OCI-LY7 (cell line): ENCODE measurements around the gene MYMX. TPM values are rescaled to one million over a fixed set of nuclear protein-coding genes. Genes with fewer than 3 reads are reported as not detected.
"Not testable (repeated sequence)": the region's sequence is repeated elsewhere in the genome, so short reads cannot be mapped to it uniquely, and the experiment has no call there.

Source experiments
- BruUV-seq: library from RNA; stranded (reverse); fragments of 400-500 nt; replicated peaks from 2 replicates; lab custom pipeline; 2021; lab: Mats Ljungman, UMichigan
- CTCF ChIA-PET: fragments of 300-600 bp; sonication (Branson Sonifier 250); formaldehyde crosslinking; loops from one replicate; lab custom pipeline; 2022; ENCODE audit warnings: antibody characterized with exemption; ENCODE audit not compliant: unreplicated experiment; lab: Charles Lee
- POLR2A ChIA-PET: fragments of 300-600 bp; sonication (Branson Sonifier 250); formaldehyde crosslinking; loops from one replicate; lab custom pipeline; 2022; ENCODE audit warnings: antibody characterized with exemption; lab: Charles Lee
- DNase-seq: peaks from one replicate; pipeline ENCODE4 v3.0.0-alpha.2; 2015; ENCODE audit warnings: low spot score
- H2AFZ ChIP-seq: fragments of 200-600 bp; sonication (generic), shearing (Covaris generic); 2 replicates; pipeline ENCODE4 v1.6.1; 2014; ENCODE audit warnings: mild to moderate bottlenecking, antibody characterized with exemption, low read length, moderate library complexity
- H3K27ac ChIP-seq: fragments of 200-600 bp; sonication (generic); 2 replicates; pipeline ENCODE4 v1.5.1; 2014; ENCODE audit warnings: mixed run types, low read depth, mild to moderate bottlenecking, moderate library complexity, low read length, inconsistent platforms; ENCODE audit not compliant: poor library complexity, severe bottlenecking
- H3K36me3 ChIP-seq: fragments of 200-600 bp; sonication (generic); 2 replicates; pipeline ENCODE4 v1.6.1; 2014; ENCODE audit warnings: mild to moderate bottlenecking, antibody characterized with exemption, low read length, moderate library complexity, mixed read lengths; ENCODE audit not compliant: insufficient read depth
- H3K4me1 ChIP-seq: fragments of 200-600 bp; sonication (generic); 2 replicates; pipeline ENCODE4 v1.5.1; 2014; ENCODE audit warnings: mild to moderate bottlenecking, low read length; ENCODE audit not compliant: insufficient read depth, poor library complexity, severe bottlenecking
- H3K4me2 ChIP-seq: fragments of 200-600 bp; sonication (generic); 2 replicates; pipeline ENCODE4 v1.6.1; 2014; ENCODE audit warnings: mild to moderate bottlenecking, low read length
- H3K4me3 ChIP-seq: fragments of 200-600 bp; sonication (generic); 2 replicates; pipeline ENCODE4 v1.5.1; 2014; ENCODE audit warnings: mild to moderate bottlenecking, low read depth, low read length; ENCODE audit not compliant: poor library complexity, severe bottlenecking
- H3K79me2 ChIP-seq: fragments of 200-600 bp; sonication (generic); 2 replicates; pipeline ENCODE4 v1.6.1; 2016; ENCODE audit warnings: low read depth, mild to moderate bottlenecking, low read length, moderate library complexity, mixed read lengths; ENCODE audit not compliant: insufficient read depth
- H3K9me2 ChIP-seq: fragments of 200-600 bp; sonication (generic); 2 replicates; pipeline ENCODE4 v1.6.1; 2016; ENCODE audit warnings: mild to moderate bottlenecking, low read length, mixed read lengths; ENCODE audit not compliant: insufficient read depth
- H3K9me3 ChIP-seq: fragments of 200-600 bp; sonication (generic); 2 replicates; pipeline ENCODE4 v1.6.1; 2014; ENCODE audit warnings: mild to moderate bottlenecking, mixed run types, low read length, mixed read lengths
- H4K20me1 ChIP-seq: fragments of 200-600 bp; sonication (generic); 2 replicates; pipeline ENCODE4 v1.6.1; 2014; ENCODE audit warnings: mild to moderate bottlenecking, antibody characterized with exemption, low read length, moderate library complexity, mixed read lengths; ENCODE audit not compliant: insufficient read depth
- CTCF ChIP-seq: fragments of 200-600 bp; sonication (generic); conservative IDR thresholded peaks from 2 replicates; pipeline ENCODE4 v1.5.1; 2014; ENCODE audit warnings: mild to moderate bottlenecking, antibody characterized with exemption, low read length, moderate library complexity, mixed read lengths
- EZH2phosphoT487 ChIP-seq: fragments of 200-600 bp; sonication (generic); IDR thresholded peaks from 2 replicates; pipeline ENCODE4 v1.6.1; 2018; ENCODE audit warnings: low read depth, borderline replicate concordance, mild to moderate bottlenecking, mixed run types, antibody characterized with exemption, low read length, moderate library complexity, mixed read lengths
- intact Hi-C: fragments of 100-400 bp; cut with micrococcal nuclease; formaldehyde crosslinking; loops from one replicate; pipeline ENCODE4 v1.10.0; 2022; ENCODE audit not compliant: unreplicated experiment
- total RNA-seq, 2 experiments: library from RNA; depleted of rRNA in 1 of 2; stranded (reverse); fragments of >200 nt in 1 of 2; shearing (Covaris generic) in 1 of 2; gene quantifications; 2 replicates each; pipeline ENCODE4 v1.2.3, GENCODE V29; 2014 to 2022

The MYMX gene
- total RNA-seq, 2 experiments from 2014 or later, result not detected

GRCh38 chr6:44182911-44183390, 33.8 kb upstream of the MYMX start:
- Histone ChIP-seq H3K4me2 (no peak overlapping the region), H3K4me3 (no peak overlapping the region), H4K20me1 (no peaks in the 10 kb centered on the region), H3K36me3 (no peaks in the 10 kb centered on the region), H3K79me2 (no peaks in the 10 kb centered on the region), H3K4me1 (peaks cover 16% of the 10 kb centered on the region), H3K27ac (no peak overlapping the region), H2AFZ (no peak overlapping the region), H3K9me3 (no peaks in the 10 kb centered on the region), H3K9me2 (no peaks in the 10 kb centered on the region)
- no peak for DNase-seq
- ChIA-PET CTCF (no interaction called here), POLR2A (interaction anchor here (0.6 kb wide), 2 partner anchors 39 to 51 kb away, joined by 6 read pairs; no protein-coding TSS in a partner anchor)
- TF ChIP-seq EZH2phosphoT487 (no peak), CTCF (no peak)
- intact Hi-C loops, result no loop called here
- no TSS peak for BruUV-seq

GRCh38 chr6:44183783-44184182, 32.9 kb upstream of the MYMX start:
- Histone ChIP-seq H4K20me1 (no peaks in the 10 kb centered on the region), H3K9me2 (no peaks in the 10 kb centered on the region), H3K4me1 (peaks cover 16% of the 10 kb centered on the region), H3K36me3 (no peaks in the 10 kb centered on the region), H3K9me3 (no peaks in the 10 kb centered on the region), H3K79me2 (no peaks in the 10 kb centered on the region), H3K4me2 (no peak overlapping the region), H3K27ac (no peak overlapping the region), H3K4me3 (no peak overlapping the region), H2AFZ (no peak overlapping the region)
- intact Hi-C loops, result no loop called here
- POLR2A ChIA-PET, result no interaction called here
- no peak for DNase-seq
- CTCF ChIA-PET, result no interaction called here
- no TSS peak for BruUV-seq
- TF ChIP-seq CTCF (no peak), EZH2phosphoT487 (no peak)

GRCh38 chr6:44185356-44185755, 31.4 kb upstream of the MYMX start:
- POLR2A ChIA-PET, result interaction anchor here (0.6 kb wide), 2 partner anchors 34 to 59 kb away, joined by 3 read pairs; no protein-coding TSS in a partner anchor
- H4K20me1 ChIP-seq, H3K9me3 ChIP-seq, BruUV-seq, H3K9me2 ChIP-seq, H3K4me3 ChIP-seq, CTCF ChIA-PET, intact Hi-C loops, H3K27ac ChIP-seq, H3K4me2 ChIP-seq, H3K36me3 ChIP-seq, DNase-seq, H3K79me2 ChIP-seq: not testable (repeated sequence)
- H3K4me1 ChIP-seq, result peaks cover 16% of the 10 kb centered on the region
- H2AFZ ChIP-seq, result peak overlapping the region; percentile 67; the same call in 1 of the 2 replicates
